Putamen (tissue), 1 donor: ENCODE measurements around the gene LSM3.

ENCODE experiments used
- DNase-seq: peaks from one replicate; pipeline ENCODE4 v3.0.0-alpha.2; 2016; ENCODE audit warnings: low spot score

LSM3 gene

DNA sequence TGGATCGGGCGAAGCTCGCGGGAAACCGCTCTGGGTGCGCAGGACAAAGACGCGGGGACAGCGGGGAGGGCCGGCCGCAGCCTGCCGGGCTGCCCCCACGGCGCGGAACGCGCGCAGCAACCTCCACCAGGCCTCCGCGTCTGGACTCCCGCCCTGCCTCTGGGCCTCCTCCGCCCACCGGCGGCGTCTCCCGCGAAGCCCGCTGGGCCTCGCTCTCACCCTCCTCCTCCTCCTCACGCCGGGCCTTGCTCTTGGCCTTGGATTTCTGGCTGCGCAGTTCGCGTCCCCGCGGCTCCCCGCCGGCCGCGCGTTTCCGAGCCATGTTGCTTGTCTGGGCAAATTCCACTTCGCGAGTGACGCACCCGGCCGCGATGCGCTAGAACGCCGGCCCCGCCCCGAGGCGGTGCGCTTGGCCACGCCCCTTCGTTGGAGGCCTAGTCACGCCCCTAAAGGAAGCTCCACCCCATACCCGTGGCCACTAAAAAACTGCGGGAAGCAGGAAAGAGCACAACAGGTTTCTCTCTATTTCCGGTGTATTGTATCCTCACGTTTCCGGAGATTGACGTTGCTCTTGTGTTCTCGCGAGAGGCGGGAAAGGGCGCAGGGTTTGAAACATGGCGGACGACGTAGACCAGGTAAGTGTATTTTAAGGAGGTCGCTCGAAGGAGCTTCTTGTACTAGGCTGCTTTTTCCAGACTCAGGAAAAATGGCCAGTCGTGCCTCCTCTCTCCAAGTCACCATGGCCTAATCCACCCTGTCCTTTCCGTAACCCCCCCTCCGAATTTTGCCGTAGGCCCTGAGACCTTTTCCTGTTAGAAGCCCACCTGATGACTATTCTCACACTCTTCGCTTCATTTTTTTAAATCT lies at the start of gene LSM3, which contains the start of gene XPC:
Gene LSM3 (plus strand): TSS at position 571 of the 867 bp plus-strand sequence. CDS start 44 bp downstream, at position 615.
Gene XPC (minus strand): TSS at position 355 of the 867 bp plus-strand sequence. CDS start 33 bp downstream, at position 322.
- DNase-seq, result peak; percentile 99

DNA sequence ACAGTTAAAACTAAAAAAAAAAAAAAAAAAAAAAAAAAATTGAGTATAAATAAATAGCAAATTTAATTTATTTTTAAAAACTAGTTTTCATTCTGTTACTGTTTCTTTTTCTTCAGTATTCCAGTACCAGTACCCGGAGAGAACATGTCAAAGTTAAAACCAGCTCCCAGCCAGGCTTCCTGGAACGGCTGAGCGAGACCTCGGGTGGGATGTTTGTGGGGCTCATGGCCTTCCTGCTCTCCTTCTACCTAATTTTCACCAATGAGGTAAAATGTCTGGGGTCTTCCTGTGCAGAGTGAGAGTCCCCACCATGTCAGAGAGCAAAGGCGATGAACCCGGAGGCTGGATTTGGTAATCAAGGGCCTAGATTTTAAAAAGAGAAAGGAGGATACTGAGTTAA lies 49.3 kb upstream of the LSM3 start:
- no peak for DNase-seq

DNA sequence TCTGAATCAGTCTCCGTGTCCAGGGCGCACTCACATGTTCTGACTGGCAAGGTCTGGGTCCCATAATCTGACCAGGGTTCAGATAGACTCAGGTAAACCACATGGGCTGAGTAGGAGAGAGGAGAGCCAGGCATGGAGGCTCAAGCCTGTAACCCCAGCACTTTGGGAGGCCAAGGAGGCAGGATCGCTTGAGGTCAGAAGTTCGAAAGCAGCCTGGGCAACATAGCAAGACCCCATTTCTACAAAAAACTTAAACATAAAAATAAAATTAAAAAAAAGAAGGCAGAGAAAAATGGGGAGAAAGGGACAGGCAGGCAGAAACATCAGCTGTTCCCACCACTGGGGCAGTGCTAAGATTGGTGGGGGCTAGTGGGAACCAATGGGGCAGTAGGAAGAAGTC lies 48.4 kb upstream of the LSM3 start:
- DNase-seq, result no peak

GRCh38 chr3:14130707-14131106 lies 47.9 kb upstream of the LSM3 start:
- DNase-seq, result no peak

GRCh38 chr3:14131134-14131533 lies 47.5 kb upstream of the LSM3 start:
- DNase-seq, result no peak

DNA sequence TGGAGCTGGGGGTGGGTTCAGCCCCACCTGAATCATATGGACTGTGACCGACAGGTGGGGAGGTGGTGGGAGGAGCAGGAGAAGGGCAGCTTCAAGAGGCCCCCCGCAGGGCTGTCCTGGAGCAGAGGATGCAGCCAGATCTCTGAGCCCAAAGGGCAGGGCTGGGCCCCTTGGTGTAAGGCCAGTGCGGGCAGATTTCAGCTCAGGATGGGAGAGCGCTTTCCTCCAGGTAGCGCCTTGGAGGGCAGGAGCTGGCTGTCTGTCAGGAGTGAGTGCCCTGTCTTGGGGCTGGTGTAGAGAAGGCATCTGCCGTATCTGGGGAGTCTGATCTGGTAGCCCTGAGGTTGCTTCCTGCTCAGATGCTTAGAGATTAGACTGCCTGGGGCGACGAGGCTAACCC lies 46.5 kb upstream of the LSM3 start:
- DNase-seq, result no peak

GRCh38 chr3:14132689-14133088 lies 45.9 kb upstream of the LSM3 start:
- DNase-seq, result no peak

GRCh38 chr3:14133188-14133800 lies 45.3 kb upstream of the LSM3 start:
- DNase-seq, result no peak

- no peak for DNase-seq
Measured at GRCh38 chr3:14133876-14134275, 44.7 kb upstream of the LSM3 start.

DNA sequence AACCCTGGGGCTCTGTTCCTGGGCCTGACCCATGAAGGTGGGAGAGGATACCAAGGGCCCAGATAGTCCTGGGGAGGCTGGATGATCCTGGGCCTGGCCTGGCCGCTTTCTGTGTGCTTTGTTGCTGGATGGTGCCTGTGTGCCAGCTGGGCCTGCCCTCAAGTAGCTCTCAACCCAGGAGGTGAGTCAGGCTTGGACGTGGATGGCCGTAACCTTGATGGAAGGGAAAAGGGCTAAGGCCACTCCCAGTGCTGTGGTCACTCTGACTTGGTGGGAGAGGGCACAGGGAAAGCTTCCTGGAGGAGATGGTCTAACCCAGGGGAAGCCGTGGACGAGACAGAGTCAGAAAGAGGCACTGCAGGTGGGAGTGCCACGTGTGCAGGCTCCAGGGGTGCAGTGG lies 44.3 kb upstream of the LSM3 start:
- DNase-seq, result no peak

- no peak for DNase-seq
Measured at GRCh38 chr3:14135581-14135980, 43.0 kb upstream of the LSM3 start.

DNA sequence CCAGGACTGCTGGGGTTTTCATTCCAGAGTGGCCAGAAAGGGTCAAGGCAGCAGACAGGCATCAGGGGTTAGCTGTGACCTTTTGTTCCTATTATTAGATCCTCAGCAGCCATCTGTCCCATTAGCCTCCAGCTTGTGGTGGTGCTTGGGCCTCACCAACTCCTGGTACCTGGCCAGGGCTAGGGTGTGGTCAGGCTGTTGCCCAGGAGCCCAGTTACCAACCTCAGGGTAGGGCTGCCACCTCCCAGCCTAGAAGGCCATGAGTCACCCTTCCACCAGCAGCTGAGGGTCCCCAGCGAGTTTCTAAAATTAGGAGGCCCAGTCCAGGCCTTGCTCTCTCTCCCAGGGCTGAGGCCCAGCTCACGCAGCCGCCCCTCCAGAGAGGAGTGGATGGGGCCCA lies 41.6 kb upstream of the LSM3 start:
- DNase-seq, result no peak

GRCh38 chr3:14137445-14137844 lies 41.2 kb upstream of the LSM3 start:
- no peak for DNase-seq

- DNase-seq, result peak; percentile 33
Measured at GRCh38 chr3:14138109-14138877, 40.3 kb upstream of the LSM3 start.

- DNase-seq, result no peak
Measured at GRCh38 chr3:14138878-14139655, 39.5 kb upstream of the LSM3 start.

- DNase-seq, result no peak
Measured at GRCh38 chr3:14139771-14140170, 38.8 kb upstream of the LSM3 start.

DNA sequence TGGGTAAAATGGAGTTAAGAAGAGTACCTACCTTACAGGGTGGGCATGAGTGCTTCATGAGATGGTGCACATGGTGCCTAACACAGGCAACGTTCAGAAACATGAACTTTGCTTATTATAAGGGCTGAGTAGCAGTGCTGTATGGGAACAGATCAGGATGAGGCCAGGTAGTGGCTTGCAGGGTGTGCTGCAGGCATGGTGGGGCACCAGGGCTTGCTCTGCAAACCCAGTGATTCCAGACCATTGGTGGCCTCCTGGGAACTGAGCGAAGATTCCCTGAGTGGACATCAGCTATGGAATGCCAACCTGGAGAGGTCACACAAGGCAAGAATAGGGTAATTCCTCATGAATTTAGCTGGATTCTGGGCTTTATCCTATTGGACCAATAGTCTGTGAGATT lies 37.9 kb upstream of the LSM3 start:
- no peak for DNase-seq

- DNase-seq, result peak; percentile 34
Measured at GRCh38 chr3:14141144-14141543, 37.5 kb upstream of the LSM3 start.

DNA sequence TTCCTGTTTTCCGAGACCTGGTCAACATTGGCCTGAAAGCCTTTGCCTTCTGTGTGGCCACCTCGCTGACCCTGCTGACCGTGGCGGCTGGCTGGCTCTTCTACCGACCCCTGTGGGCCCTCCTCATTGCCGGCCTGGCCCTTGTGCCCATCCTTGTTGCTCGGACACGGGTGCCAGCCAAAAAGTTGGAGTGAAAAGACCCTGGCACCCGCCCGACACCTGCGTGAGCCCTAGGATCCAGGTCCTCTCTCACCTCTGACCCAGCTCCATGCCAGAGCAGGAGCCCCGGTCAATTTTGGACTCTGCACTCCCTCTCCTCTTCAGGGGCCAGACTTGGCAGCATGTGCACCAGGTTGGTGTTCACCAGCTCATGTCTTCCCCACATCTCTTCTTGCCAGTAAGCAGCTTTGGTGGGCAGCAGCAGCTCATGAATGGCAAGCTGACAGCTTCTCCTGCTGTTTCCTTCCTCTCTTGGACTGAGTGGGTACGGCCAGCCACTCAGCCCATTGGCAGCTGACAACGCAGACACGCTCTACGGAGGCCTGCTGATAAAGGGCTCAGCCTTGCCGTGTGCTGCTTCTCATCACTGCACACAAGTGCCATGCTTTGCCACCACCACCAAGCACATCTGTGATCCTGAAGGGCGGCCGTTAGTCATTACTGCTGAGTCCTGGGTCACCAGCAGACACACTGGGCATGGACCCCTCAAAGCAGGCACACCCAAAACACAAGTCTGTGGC lies 36.8 kb upstream of the LSM3 start:
- no peak for DNase-seq

- no peak for DNase-seq
Measured at GRCh38 chr3:14142567-14143270, 35.9 kb upstream of the LSM3 start.
